Kidney epithelial cell (primary cell): Measurements from ENCODE around the gene TRAF1. TPM values are rescaled to one million over a fixed set of nuclear protein-coding genes. Genes with fewer than 3 reads are reported as not detected.

Experiments used
- DNase-seq: peaks from one replicate; pipeline ENCODE4 v3.0.0-alpha.2; 2010; ENCODE audit warnings: low read depth
- H3K27me3 ChIP-seq: 2 replicates; pipeline ENCODE4 v1.6.0; 2011; ENCODE audit warnings: low read length; ENCODE audit not compliant: control insufficient read depth, insufficient read depth
- H3K36me3 ChIP-seq: 2 replicates; pipeline ENCODE4 v1.5.1; 2011; ENCODE audit warnings: low read length; ENCODE audit not compliant: control insufficient read depth, insufficient read depth
- H3K4me3 ChIP-seq: 2 replicates; pipeline ENCODE4 v1.5.1; 2011; ENCODE audit warnings: low read depth, mild to moderate bottlenecking, control low read depth, low read length
- CTCF ChIP-seq: IDR thresholded peaks from 2 replicates; pipeline ENCODE4 v1.5.1; 2011; ENCODE audit warnings: mild to moderate bottlenecking, moderate library complexity, low read length, control low read depth, inconsistent platforms; ENCODE audit not compliant: insufficient read depth, poor library complexity, severe bottlenecking
- total RNA-seq: library from RNA; depleted of rRNA; stranded (reverse); fragments of >200 nt; gene quantifications from 2 replicates; pipeline ENCODE4 v1.2.3, GENCODE V29; 2015

TRAF1 gene
- total RNA-seq, 1 donor from 2014 or later: 7.5 TPM

- Histone ChIP-seq H3K4me3 (no peak overlapping the region), H3K36me3 (no peaks in the 10 kb centered on the region), H3K27me3 (peaks cover 2% of the 10 kb centered on the region)
- TF ChIP-seq CTCF: no peak
- no peak for DNase-seq
These were observed 30.6 kb downstream of the TRAF1 start for GRCh38 chr9:120895951-120896350.

- Histone ChIP-seq H3K36me3 (no peaks in the 10 kb centered on the region), H3K27me3 (peaks cover 2% of the 10 kb centered on the region), H3K4me3 (no peak overlapping the region)
- no peak for TF ChIP-seq CTCF
- DNase-seq: no peak
These were observed 32.1 kb downstream of the TRAF1 start for GRCh38 chr9:120894321-120895148.

- no peak for TF ChIP-seq CTCF
- H3K36me3 ChIP-seq: no peaks in the 10 kb centered on the region
- H3K27me3 ChIP-seq: peaks cover 2% of the 10 kb centered on the region
- no peak for DNase-seq
- no peak overlapping the region for H3K4me3 ChIP-seq
These were observed 32.8 kb downstream of the TRAF1 start for GRCh38 chr9:120893611-120894307.

DNA sequence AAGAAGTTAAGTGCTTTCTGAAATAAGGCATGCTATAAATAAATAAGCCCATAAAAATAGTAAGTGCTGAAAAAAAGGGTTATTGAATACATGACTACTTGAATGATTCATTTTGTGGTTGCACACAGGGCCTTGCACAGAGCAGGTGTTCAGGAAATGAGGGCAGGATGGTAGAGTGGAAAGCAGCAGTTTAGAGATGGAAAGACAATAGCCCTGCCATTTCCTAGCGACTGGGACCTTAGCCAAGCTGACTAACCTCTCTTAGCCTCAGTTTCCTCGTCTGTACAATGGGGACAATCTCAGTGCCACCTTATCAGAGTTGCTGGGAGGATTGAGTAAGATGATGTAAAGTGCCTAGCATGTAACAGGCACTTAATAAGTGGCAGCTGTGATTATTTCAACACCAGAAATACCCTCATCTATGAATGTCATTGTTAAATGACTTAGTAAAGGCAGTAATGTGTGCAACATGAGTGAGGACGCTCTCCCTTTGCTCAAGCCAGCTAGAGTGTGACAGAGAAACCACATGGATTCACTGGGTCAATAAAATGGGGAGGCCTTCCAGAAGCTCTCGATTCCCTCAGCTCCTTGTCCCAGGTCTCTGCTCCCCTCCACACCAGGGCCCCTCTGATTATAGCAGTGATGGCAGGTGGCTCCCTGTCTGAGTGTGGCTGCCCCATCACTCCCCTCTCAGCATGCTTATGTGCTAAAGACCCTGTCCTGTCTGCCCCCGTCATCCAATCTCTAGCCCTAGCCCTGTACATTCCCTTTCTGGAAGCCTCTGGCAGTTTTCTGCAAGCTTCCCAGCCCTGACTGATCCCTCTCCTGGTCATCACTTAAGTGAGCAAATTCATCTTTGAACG, 33.6 kb downstream of the TRAF1 start:
- peak; percentile 86 for DNase-seq
- Histone ChIP-seq H3K36me3 (no peaks in the 10 kb centered on the region), H3K4me3 (no peak overlapping the region), H3K27me3 (peaks cover 2% of the 10 kb centered on the region)
- TF ChIP-seq CTCF: no peak

DNA sequence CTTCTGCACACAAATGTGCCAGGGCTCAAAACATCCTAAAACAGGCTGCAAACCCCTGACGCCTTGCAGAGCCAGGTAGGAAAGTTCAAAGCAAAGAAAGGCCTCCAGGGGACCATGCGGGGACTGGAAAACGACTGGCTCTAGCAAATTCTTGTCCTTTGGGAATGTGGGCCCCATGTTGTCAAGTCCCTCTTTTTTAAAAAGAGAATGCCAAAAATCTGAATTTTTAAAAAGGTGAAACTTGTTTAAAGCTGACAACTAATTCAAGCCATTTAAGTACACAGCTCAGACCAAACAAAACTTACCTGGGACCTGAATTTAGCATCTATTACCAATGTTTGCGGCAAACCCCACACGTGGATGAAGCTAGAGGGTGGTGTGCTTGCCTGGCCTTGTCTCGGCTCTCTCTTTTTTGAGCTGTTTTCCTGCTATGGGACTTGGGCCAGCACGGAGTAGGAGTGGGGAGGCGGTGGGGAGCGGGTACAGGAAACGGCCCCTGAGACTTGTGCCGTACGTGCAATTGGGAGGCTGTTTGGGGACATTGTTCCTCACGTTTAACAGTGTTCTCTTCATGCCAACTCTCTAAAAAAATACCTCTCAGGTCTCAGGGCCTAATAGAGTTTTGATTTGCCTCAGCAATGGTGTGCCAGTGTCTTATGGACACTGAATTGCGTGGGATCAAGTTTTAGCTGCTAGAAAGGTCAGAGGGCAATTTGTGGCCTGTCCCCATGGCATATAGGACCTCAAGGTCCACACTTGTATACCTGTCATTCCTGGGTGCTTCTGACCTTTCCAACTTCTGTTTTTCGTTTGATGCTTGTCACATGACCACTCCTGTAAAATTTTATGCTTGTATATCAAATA, 34.5 kb downstream of the TRAF1 start:
- DNase-seq: no peak
- no peak overlapping the region for H3K4me3 ChIP-seq
- H3K27me3 ChIP-seq: peaks cover 2% of the 10 kb centered on the region
- TF ChIP-seq CTCF: no peak
- H3K36me3 ChIP-seq: no peaks in the 10 kb centered on the region
